A549 treated with AZD2906 at 1 μM for 4 hours (cell line): ENCODE results near the gene PGBD5. TPM values are rescaled to one million over a fixed set of nuclear protein-coding genes. Genes with fewer than 3 reads are reported as not detected.

Experiments used
- total RNA-seq: library from RNA; stranded (reverse); fragments of 200-300 nt; extraction: Qiagen RNA extraction; gene quantifications from 5 replicates; pipeline ENCODE4 v1.2.3, GENCODE V29; 2022

Gene PGBD5, protein sequence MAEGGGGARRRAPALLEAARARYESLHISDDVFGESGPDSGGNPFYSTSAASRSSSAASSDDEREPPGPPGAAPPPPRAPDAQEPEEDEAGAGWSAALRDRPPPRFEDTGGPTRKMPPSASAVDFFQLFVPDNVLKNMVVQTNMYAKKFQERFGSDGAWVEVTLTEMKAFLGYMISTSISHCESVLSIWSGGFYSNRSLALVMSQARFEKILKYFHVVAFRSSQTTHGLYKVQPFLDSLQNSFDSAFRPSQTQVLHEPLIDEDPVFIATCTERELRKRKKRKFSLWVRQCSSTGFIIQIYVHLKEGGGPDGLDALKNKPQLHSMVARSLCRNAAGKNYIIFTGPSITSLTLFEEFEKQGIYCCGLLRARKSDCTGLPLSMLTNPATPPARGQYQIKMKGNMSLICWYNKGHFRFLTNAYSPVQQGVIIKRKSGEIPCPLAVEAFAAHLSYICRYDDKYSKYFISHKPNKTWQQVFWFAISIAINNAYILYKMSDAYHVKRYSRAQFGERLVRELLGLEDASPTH
- total RNA-seq = 0.23 to 0.52 TPM (median 0.34 TPM) in 5 replicates

DNA sequence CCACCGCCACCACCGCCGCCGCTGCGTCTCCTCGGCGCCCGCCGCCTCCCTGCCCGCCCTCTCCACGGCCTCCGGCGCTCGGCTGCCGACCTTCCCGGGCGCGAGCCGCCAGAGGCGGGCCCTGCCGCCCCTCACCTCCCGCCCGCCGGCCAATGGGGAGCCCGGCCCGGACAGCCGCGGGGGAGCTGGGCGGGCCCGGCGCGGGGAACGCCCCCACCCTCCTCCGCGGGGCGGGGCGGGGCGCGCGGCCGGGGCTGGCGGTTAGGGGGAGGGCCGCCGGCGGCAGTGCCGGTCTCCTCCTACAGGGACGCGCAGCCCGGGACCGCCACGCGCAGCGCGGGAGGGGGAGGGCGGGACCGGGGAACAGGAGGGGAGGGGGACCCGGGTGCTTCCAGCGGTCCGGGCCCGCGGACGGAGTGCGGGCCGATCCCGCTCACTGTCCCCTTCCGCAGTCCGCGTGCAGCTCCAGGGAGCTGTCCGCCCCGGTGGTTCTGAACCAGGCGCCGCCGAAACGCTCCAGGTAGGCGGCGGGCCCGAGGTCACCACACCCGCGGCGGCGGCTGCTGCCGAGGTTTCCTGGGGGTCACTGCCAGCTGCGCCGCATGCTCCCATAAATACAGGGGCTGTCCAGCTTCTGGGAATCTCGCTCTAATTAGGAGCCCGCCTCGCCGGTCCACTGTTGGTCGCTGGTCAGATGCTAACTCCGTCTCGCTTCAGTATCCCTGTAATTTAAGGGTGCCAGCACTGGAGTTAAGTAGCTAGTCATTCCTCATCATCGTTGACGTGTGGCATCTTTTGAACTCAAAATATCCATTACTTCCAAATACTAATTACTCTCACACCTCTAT lies at the start of gene PGBD5:
PGBD5 (minus strand) TSS at position 87 of the 848 bp plus-strand sequence. CDS start 404 bp downstream, outside the sequence.

Other genes starting within 250 kb of the PGBD5 start
- 18.4 to 23.5 TPM (median 19.0 TPM) in 5 replicates for gene COG2, start 216.1 kb upstream of the PGBD5 start, total RNA-seq